Breast epithelium (tissue), 4 donors: ENCODE measurements around the gene OST4. TPM values are rescaled to one million over a fixed set of nuclear protein-coding genes. Genes with fewer than 3 reads are reported as not detected.

Source experiments
- DNase-seq, 2 donors: peaks; one replicate each; pipeline ENCODE4 v3.0.0-alpha.2; 2019; ENCODE audit warnings: low spot score in 2 of 2
- H3K27ac ChIP-seq, 2 donors: fragments of 200-600 bp; sonication (generic) in 1 of 2; one replicate each; pipeline ENCODE4 v1.5.1; 2016 to 2019; ENCODE audit warnings: mild to moderate bottlenecking in 1 of 2
- H3K27me3 ChIP-seq, 2 donors: fragments of 200-600 bp; sonication (generic) in 1 of 2; one replicate each; pipeline versions ENCODE4 v1.5.1 to v1.6.0; 2017 to 2019; ENCODE audit warnings: control low read depth in 1 of 2, mild to moderate bottlenecking in 1 of 2
- H3K36me3 ChIP-seq: fragments of 200-600 bp; one replicate; pipeline ENCODE4 v1.5.1; 2019
- H3K4me1 ChIP-seq, 2 donors: fragments of 200-600 bp; sonication (generic); one replicate each; pipeline ENCODE4 v1.5.1; 2016 to 2019; ENCODE audit warnings: control low read depth in 1 of 2
- H3K4me3 ChIP-seq, 3 donors: fragments of 200-600 bp; sonication (generic); 1 replicate in 2 of 3; 2 replicates in 1 of 3; pipeline ENCODE4 v1.5.1; 2016 to 2019; ENCODE audit warnings: mild to moderate bottlenecking in 3 of 3, moderate library complexity in 2 of 3
- H3K9me3 ChIP-seq, 2 donors: fragments of 200-600 bp; sonication (generic) in 1 of 2; one replicate each; pipeline ENCODE4 v1.5.1; 2016 to 2019; ENCODE audit warnings: control low read depth in 1 of 2
- POLR2A ChIP-seq: fragments of 450-650 bp; IDR thresholded peaks from one replicate; pipeline ENCODE4 v1.6.1; 2016; ENCODE audit warnings: antibody characterized with exemption, mild to moderate bottlenecking, moderate library complexity
- POLR2AphosphoS5 ChIP-seq, 3 donors: sonication (generic); formaldehyde crosslinking; IDR thresholded peaks; one replicate each; pipeline ENCODE4 v1.6.1; 2017; ENCODE audit warnings: antibody characterized with exemption in 3 of 3
- intact Hi-C: fragments of 100-400 bp; cut with DNase I; formaldehyde crosslinking; loops from one replicate; pipeline ENCODE4 v1.15.1; 2023; ENCODE audit warnings: low total_unique reads
- total RNA-seq, 3 donors: library from RNA; depleted of rRNA; stranded (reverse); fragments of >200 nt; gene quantifications; one replicate each; pipeline ENCODE4 v1.1.0, GENCODE V29; 2016
- TF ChIP-seq, protein P1 (sequence below), 3 donors: fragments of 450-650 bp; IDR thresholded peaks; one replicate each; pipeline ENCODE4 v1.5.1; 2016 to 2017; ENCODE audit warnings: antibody characterized with exemption in 3 of 3, mild to moderate bottlenecking in 3 of 3, moderate library complexity in 3 of 3

The OST4 gene
- total RNA-seq, 3 donors from 2014 or later = 271 to 309 (median 281) TPM

DNA sequence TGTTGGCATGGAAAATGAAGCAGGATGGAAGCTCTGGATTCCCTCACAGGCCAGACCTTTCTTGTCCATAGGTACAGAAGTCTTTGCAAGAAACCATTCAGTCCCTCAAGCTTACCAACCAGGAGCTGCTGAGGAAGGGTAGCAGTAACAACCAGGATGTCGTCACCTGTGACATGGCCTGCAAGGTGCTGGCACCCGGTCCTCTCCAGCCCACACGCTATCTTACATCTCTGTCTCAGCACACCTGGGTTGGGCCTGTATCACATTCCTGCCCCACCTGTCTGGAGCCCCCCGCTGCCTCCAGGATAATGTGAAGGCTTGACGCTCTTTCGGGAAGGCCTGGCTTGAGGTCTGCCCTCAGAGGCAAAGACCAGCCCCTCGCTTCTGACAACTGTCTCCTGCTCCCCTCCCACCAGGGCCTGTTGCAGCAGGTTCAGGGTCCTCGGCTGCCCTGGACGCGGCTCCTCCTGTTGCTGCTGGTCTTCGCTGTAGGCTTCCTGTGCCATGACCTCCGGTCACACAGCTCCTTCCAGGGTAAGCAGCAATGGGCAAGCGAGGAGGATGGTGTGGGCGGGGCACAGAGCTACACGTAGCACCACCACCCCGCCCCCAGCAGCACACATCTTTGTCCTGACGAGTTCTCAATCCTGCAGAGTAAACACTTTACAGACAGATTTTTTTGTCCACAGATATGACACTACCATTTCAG is 32.7 kb downstream of the OST4 start:
- no peak for DNase-seq
- H3K27me3 ChIP-seq = no peaks in the 10 kb centered on the region
- no peak overlapping the region for H3K4me3 ChIP-seq
- peaks cover 0 to 9% of the 10 kb centered on the region in 2 donors for H3K4me1 ChIP-seq
- no peak overlapping the region for H3K27ac ChIP-seq
- peaks cover 24% of the 10 kb centered on the region for H3K36me3 ChIP-seq
- intact Hi-C loops = no loop called here
- TF ChIP-seq POLR2AphosphoS5 (IDR thresholded peaks at IDR 0.05) (no peak), POLR2A (no peak)
- TF ChIP-seq, protein P1, sequence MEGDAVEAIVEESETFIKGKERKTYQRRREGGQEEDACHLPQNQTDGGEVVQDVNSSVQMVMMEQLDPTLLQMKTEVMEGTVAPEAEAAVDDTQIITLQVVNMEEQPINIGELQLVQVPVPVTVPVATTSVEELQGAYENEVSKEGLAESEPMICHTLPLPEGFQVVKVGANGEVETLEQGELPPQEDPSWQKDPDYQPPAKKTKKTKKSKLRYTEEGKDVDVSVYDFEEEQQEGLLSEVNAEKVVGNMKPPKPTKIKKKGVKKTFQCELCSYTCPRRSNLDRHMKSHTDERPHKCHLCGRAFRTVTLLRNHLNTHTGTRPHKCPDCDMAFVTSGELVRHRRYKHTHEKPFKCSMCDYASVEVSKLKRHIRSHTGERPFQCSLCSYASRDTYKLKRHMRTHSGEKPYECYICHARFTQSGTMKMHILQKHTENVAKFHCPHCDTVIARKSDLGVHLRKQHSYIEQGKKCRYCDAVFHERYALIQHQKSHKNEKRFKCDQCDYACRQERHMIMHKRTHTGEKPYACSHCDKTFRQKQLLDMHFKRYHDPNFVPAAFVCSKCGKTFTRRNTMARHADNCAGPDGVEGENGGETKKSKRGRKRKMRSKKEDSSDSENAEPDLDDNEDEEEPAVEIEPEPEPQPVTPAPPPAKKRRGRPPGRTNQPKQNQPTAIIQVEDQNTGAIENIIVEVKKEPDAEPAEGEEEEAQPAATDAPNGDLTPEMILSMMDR (IDR thresholded peaks at IDR 0.05) = no peak
- no peaks in the 10 kb centered on the region for H3K9me3 ChIP-seq

DNA sequence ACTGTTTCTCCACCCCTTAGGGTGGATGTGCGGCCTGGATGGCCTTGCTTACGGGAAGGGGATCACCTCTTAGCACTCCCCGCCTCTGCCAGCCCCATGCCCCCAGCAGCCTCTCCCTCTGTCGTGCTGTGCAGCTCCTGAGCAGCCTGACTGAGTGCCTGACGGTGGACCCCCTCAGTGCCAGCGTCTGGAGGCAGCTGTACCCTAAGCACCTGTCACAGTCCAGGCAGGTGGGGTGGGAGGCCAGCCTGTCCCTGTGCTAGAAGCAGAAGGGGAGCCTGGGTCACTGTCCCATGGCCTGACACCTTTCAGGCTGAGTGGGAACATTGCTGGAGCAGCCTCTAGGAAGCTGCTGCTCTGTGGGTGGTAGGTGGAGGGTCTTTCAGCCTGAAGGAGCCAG is 33.4 kb downstream of the OST4 start:
- TF ChIP-seq POLR2A (no peak), POLR2AphosphoS5 (IDR thresholded peaks at IDR 0.05) (no peak)
- TF ChIP-seq, protein P1 (IDR thresholded peaks at IDR 0.05) = no peak
- no peak for DNase-seq
- intact Hi-C loops = no loop called here
- Histone ChIP-seq H3K36me3 (peaks cover 24% of the 10 kb centered on the region), H3K27ac (no peak overlapping the region), H3K4me1 (peaks cover 0 to 11% of the 10 kb centered on the region in 2 donors), H3K4me3 (no peak overlapping the region), H3K9me3 (no peaks in the 10 kb centered on the region), H3K27me3 (no peaks in the 10 kb centered on the region)

DNA sequence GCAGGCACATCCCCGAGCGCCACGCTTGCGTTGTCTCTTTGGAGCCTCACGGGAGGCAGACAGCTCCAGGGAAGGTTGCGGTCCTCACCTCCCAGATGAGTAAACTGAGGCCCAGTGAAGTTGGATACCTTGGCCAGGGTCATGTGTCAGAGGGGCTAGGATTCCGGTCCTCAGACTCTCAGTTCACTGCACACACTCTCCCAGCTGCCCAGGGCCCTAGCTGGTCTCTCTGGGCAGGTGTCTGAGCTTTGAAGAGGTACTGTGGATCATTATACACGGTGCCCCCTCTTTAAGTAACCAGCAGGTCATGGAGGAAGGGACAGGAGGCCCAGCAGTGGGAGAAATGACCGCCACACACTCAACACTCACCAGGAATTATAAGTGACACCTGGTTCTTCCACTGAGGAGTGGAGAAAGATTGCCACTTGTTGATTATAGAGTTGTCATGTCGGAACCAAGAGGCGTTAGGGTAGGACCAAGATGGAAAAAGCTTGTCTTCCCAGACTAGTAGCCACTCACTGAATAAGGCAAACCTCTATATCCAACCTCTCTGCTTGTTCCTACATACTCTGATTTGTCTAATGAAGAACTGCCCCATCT is 38.1 kb downstream of the OST4 start:
- Histone ChIP-seq H3K27me3 (no peaks in the 10 kb centered on the region), H3K9me3 (no peaks in the 10 kb centered on the region), H3K27ac (peak overlapping the region; percentile 91 to 94), H3K4me3 (peak overlapping the region; percentile 92 to 97 (median 97)), H3K36me3 (peaks cover 14% of the 10 kb centered on the region), H3K4me1 (peaks cover 0 to 11% of the 10 kb centered on the region in 2 donors)
- TF ChIP-seq POLR2A (no peak), POLR2AphosphoS5 (IDR thresholded peaks at IDR 0.05) (no peak)
- TF ChIP-seq, protein P1 (IDR thresholded peaks at IDR 0.05) = no peak
- DNase-seq = no peak
- intact Hi-C loops = no loop called here

DNA sequence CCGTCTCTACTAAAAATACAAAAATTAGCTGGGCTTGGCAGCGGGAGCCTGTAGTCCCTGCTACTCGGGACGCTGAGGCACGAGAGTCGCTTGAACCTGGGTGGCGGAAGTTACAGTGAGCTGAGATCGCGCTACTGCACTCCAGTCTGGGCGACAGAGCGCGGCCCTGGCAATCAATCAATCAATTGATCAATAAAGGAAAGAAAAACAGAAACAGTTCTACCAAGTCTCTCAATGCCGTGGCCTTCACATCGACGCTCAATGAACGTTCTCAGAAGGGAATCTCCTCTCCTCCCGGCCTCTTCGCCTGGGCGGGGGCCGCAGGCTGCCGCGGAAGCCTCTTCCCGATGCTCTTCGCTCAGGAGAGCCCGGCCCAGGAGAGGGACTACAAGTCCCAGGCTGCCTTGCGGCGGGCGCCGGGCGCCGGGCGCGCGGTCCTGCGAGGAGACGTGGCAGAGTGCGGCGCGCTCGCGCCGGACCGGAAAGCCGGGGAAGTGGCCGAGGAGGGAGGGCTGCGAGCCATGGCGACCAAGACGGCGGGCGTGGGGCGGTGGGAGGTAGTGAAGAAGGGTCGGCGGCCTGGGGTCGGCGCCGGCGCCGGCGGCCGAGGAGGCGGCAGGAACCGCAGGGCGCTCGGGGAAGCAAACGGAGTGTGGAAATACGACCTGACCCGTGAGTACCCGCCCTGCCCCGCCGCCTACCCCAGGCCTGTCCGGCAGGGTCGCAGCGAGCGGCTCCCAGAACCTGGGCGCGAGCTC is 38.8 kb downstream of the OST4 start, which contains the start of gene TMEM214:
TMEM214 (plus strand) TSS at position 471 of the 758 bp plus-strand sequence; CDS start at position 522, 51 bp downstream.
- H3K27ac ChIP-seq = peak within 1 kb of the TSS; percentile 91 to 94
- TF ChIP-seq POLR2A (no peak), POLR2AphosphoS5 (IDR thresholded peaks at IDR 0.05) (peak; percentile 43 to 80 (median 61))
- TF ChIP-seq, protein P1 (IDR thresholded peaks at IDR 0.05) = peak in 1 of 3 donors; percentile 13

More for the DNA sequence above, 38.8 kb downstream of the OST4 start, which contains the start of gene TMEM214:
- no peaks in the 10 kb centered on the region for H3K27me3 ChIP-seq
- peaks cover 8% of the 10 kb centered on the region for H3K36me3 ChIP-seq
- peak within 1 kb of the TSS; percentile 92 to 97 (median 97) for H3K4me3 ChIP-seq
- DNase-seq = peak; percentile 76 to 82
- no peaks in the 10 kb centered on the region for H3K9me3 ChIP-seq
- intact Hi-C loops = no loop called here
- peaks cover 0 to 11% of the 10 kb centered on the region in 2 donors for H3K4me1 ChIP-seq
